ENCODE results near the gene HYAL4.
"Not testable (repeated sequence)": the region's sequence is repeated elsewhere in the genome, so short reads cannot be mapped to it uniquely, and the experiment has no call there.

Gene HYAL4

GRCh38 chr7:123805287-123805686, 39.7 kb upstream of the HYAL4 start:
- TF ChIP-seq CTCF (IDR thresholded peaks at IDR 0.05; ENCODE audit: low read depth, low read length), result no peak

GRCh38 chr7:123809471-123809870, 35.5 kb upstream of the HYAL4 start:
- no peak overlapping the region for H3K4me3 ChIP-seq (ENCODE audit: low read depth, low read length)
- TF ChIP-seq CTCF (IDR thresholded peaks at IDR 0.05; ENCODE audit: low read depth, low read length), result no peak

More at GRCh38 chr7:123805287-123805686, 39.7 kb upstream of the HYAL4 start:
- no peak overlapping the region for H3K4me3 ChIP-seq (ENCODE audit: low read depth, low read length)

GRCh38 chr7:123811056-123811455, 33.9 kb upstream of the HYAL4 start:
- TF ChIP-seq CTCF (IDR thresholded peaks at IDR 0.05; ENCODE audit: low read depth, low read length), result no peak
- H3K4me3 ChIP-seq (ENCODE audit: low read depth, low read length), result no peak overlapping the region

- no peak for TF ChIP-seq CTCF (IDR thresholded peaks at IDR 0.05; ENCODE audit: low read depth, low read length)
- H3K4me3 ChIP-seq (ENCODE audit: low read depth, low read length), result no peak overlapping the region
These were observed 28.1 kb upstream of the HYAL4 start for GRCh38 chr7:123816916-123817315.

- no peak for TF ChIP-seq CTCF (IDR thresholded peaks at IDR 0.05; ENCODE audit: low read depth, low read length)
- no peak overlapping the region for H3K4me3 ChIP-seq (ENCODE audit: low read depth, low read length)
These were observed 26.0 kb upstream of the HYAL4 start for GRCh38 chr7:123819001-123819400.

- not testable (repeated sequence) for H3K4me3 ChIP-seq (ENCODE audit: low read depth, low read length)
These were observed 25.2 kb upstream of the HYAL4 start for GRCh38 chr7:123819795-123820194.

- no peak for TF ChIP-seq CTCF (IDR thresholded peaks at IDR 0.05; ENCODE audit: low read depth, low read length)
- H3K4me3 ChIP-seq (ENCODE audit: low read depth, low read length), result no peak overlapping the region
These were observed 24.1 kb upstream of the HYAL4 start for GRCh38 chr7:123820864-123821263.

- H3K4me3 ChIP-seq (ENCODE audit: low read depth, low read length), result no peak overlapping the region
- no peak for TF ChIP-seq CTCF (IDR thresholded peaks at IDR 0.05; ENCODE audit: low read depth, low read length)
These were observed 23.6 kb upstream of the HYAL4 start for GRCh38 chr7:123821320-123821719.

All from WI38 (cell line).